ENCODE data around the gene PDE6B. TPM values are rescaled to one million over a fixed set of nuclear protein-coding genes. Genes with fewer than 3 reads are reported as not detected.
A peak's percentile ranks its signal among the peaks of the same experiment; 100 is the strongest.

The PDE6B gene
- total RNA-seq, 4 donors from 2014 or later, result 2.2 to 5.8 (median 4.4) TPM

- intact Hi-C loops (cut with DNase I), result no loop called here
- Histone ChIP-seq H3K36me3 (peaks cover 18 to 33% (median 27%) of the 10 kb centered on the region in 4 donors), H3K27ac (replicated peaks in 1 of 4) (no peak overlapping the region), H3K4me1 (peaks cover 17 to 32% (median 24%) of the 10 kb centered on the region in 4 donors), H3K27me3 (no peaks in the 10 kb centered on the region), H3K9me3 (no peaks in the 10 kb centered on the region), H3K4me3 (no peak overlapping the region)
- no peak for DNase-seq (ENCODE audit: extremely low spot score)
- 76% methylated on average over 2 of the region's 3 CpGs for WGBS
- no peak for TF ChIP-seq CTCF (IDR thresholded peaks at IDR 0.05)
- no peak for TF ChIP-seq POLR2AphosphoS5 (IDR thresholded peaks at IDR 0.05)
- no peak for TF ChIP-seq EP300 (IDR thresholded peaks at IDR 0.05)
- no peak for TF ChIP-seq POLR2A (IDR thresholded peaks at IDR 0.05; ENCODE audit: low read depth)
Measured at GRCh38 chr4:671769-672168, 46.4 kb downstream of the PDE6B start.

- TF ChIP-seq CTCF (IDR thresholded peaks at IDR 0.05) (no peak), EP300 (IDR thresholded peaks at IDR 0.05) (no peak), POLR2A (IDR thresholded peaks at IDR 0.05; ENCODE audit: low read depth) (no peak), POLR2AphosphoS5 (IDR thresholded peaks at IDR 0.05) (no peak)
- Histone ChIP-seq H3K27ac (replicated peaks in 1 of 4) (peak overlapping the region; percentile 94 to 97 (median 96)), H3K9me3 (no peaks in the 10 kb centered on the region), H3K36me3 (peaks cover 18 to 33% (median 27%) of the 10 kb centered on the region in 4 donors), H3K4me3 (peak overlapping the region; percentile 88 to 97 (median 94)), H3K27me3 (no peaks in the 10 kb centered on the region), H3K4me1 (peaks cover 17 to 32% (median 24%) of the 10 kb centered on the region in 4 donors)
- no peak for DNase-seq (ENCODE audit: extremely low spot score)
- intact Hi-C loops (cut with DNase I), result no loop called here
- WGBS, result 25% methylated on average over 20 of the region's 55 CpGs
Measured at GRCh38 chr4:673349-674091, 48.1 kb downstream of the PDE6B start.

GRCh38 chr4:674172-675035 is 49.0 kb downstream of the PDE6B start, which contains the start of the genes ATP5ME and MYL5:
Gene ATP5ME, minus strand, starts transcription at chr4:674276. Its CDS starts 29 bp downstream, at chr4:674247.
Gene MYL5, plus strand, starts transcription at chr4:674542. Its CDS starts 3,485 bp downstream, at chr4:678027.
- H3K27me3 ChIP-seq, result peaks cover 0 to 6% (median 0%) of the 10 kb centered on the region in 4 donors
- DNase-seq (ENCODE audit: extremely low spot score), result peak; percentile 98
- no CpG with 5 or more reads among the region's 84 CpGs for WGBS
- peaks cover 18 to 33% (median 27%) of the 10 kb centered on the region in 4 donors for H3K36me3 ChIP-seq
- H3K9me3 ChIP-seq, result no peaks in the 10 kb centered on the region
- H3K4me3 ChIP-seq, result peak within 1 kb of the TSS; percentile 88 to 97 (median 94)
- peaks cover 17 to 32% (median 24%) of the 10 kb centered on the region in 4 donors for H3K4me1 ChIP-seq
- TF ChIP-seq EP300 (IDR thresholded peaks at IDR 0.05), result no peak
- peak; percentile 80 for TF ChIP-seq POLR2A (IDR thresholded peaks at IDR 0.05; ENCODE audit: low read depth)
- TF ChIP-seq POLR2AphosphoS5 (IDR thresholded peaks at IDR 0.05), result peak; percentile 95 to 99
- peak; percentile 87 to 96 (median 90) for TF ChIP-seq CTCF (IDR thresholded peaks at IDR 0.05)
- intact Hi-C loops (cut with DNase I), result no loop called here
- H3K27ac ChIP-seq (replicated peaks in 1 of 4), result peak within 1 kb of the TSS; percentile 94 to 97 (median 96)

GRCh38 chr4:675036-675882 is 49.9 kb downstream of the PDE6B start:
- TF ChIP-seq POLR2AphosphoS5 (IDR thresholded peaks at IDR 0.05) (no peak), EP300 (IDR thresholded peaks at IDR 0.05) (no peak), POLR2A (IDR thresholded peaks at IDR 0.05; ENCODE audit: low read depth) (no peak), CTCF (IDR thresholded peaks at IDR 0.05) (no peak)
- Histone ChIP-seq H3K9me3 (no peaks in the 10 kb centered on the region), H3K4me1 (peaks cover 19 to 35% (median 27%) of the 10 kb centered on the region in 4 donors), H3K36me3 (peaks cover 18 to 29% (median 27%) of the 10 kb centered on the region in 4 donors), H3K27ac (replicated peaks in 1 of 4) (peak overlapping the region; percentile 94 to 97 (median 96)), H3K4me3 (peak overlapping the region; percentile 88 to 97 (median 94)), H3K27me3 (peaks cover 0 to 14% (median 0%) of the 10 kb centered on the region in 4 donors)
- 79% methylated on average over 12 of the region's 26 CpGs for WGBS
- no peak for DNase-seq (ENCODE audit: extremely low spot score)
- intact Hi-C loops (cut with DNase I), result no loop called here

All from esophagus muscularis mucosa (tissue), 4 donors.